GM18498 (cell line): Measurements from ENCODE around the gene PTPRE.
A peak's percentile ranks its signal among the peaks of the same experiment; 100 is the strongest.

ENCODE experiments used
- ATAC-seq: cut with Tn5 transposase; IDR thresholded peaks from one replicate; pipeline ENCODE4 v1.9.1; 2021; ENCODE audit warnings: mild to moderate bottlenecking, moderate library complexity; ENCODE audit not compliant: unreplicated experiment

The PTPRE gene

DNA sequence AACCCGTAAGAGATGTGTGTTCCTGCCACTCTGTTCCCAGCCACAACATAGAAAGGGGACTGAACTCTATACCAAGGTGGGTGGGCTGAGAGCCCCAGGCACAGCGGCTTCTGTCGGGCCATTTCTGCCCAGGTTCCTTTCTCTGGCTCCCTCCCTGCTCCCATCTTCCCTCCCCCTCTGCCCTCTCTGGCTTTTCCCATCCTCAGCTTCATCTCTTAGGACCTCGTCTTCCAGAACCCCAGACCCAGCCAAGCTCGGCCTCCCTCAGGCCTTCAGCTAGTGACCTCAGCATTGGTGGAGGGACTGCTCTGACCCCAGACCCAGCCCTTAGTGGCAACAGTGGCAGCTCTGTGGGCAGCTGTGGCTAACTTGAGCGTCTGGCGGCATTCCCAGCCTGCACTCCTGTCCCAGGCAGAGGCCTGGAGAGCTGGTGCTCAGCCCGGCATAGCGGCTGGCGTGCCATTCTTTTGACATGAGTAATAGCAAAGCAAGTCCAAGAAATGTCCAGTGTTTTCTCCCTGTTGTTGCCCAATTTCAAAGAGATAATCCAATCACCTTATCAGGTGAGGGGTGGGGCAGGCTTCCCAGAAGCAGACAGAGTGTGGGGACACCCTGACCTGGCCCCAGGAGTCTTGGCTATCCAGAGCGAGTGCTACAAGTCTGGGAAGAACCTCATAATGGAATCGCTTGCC lies 15.9 kb downstream of the PTPRE start:
- ATAC-seq: no peak

- ATAC-seq: no peak
Observed at GRCh38 chr10:127923646-127924045, 16.7 kb downstream of the PTPRE start.

- ATAC-seq: no peak
Observed at GRCh38 chr10:127925471-127926207, 18.7 kb downstream of the PTPRE start.

DNA sequence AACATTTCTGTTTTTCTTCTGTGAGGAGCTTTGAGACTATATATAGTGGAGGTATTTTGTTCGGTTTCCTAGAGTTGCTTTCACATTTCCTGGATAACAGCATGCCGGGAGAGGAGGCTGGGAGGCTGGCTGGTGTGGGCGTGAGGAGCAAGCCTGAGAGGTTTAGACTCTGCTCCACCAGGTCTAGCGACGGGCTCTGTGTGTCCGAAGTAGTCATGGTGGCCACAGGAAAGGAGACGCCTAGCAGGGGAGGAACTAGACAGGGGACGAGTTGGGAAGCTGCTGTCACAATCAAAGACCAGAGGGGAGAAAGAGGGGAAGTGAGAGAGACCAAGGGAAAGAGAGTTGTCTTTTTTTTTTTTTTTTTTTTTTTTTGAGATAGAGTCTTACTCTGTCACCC lies 19.6 kb downstream of the PTPRE start:
- ATAC-seq: no peak

DNA sequence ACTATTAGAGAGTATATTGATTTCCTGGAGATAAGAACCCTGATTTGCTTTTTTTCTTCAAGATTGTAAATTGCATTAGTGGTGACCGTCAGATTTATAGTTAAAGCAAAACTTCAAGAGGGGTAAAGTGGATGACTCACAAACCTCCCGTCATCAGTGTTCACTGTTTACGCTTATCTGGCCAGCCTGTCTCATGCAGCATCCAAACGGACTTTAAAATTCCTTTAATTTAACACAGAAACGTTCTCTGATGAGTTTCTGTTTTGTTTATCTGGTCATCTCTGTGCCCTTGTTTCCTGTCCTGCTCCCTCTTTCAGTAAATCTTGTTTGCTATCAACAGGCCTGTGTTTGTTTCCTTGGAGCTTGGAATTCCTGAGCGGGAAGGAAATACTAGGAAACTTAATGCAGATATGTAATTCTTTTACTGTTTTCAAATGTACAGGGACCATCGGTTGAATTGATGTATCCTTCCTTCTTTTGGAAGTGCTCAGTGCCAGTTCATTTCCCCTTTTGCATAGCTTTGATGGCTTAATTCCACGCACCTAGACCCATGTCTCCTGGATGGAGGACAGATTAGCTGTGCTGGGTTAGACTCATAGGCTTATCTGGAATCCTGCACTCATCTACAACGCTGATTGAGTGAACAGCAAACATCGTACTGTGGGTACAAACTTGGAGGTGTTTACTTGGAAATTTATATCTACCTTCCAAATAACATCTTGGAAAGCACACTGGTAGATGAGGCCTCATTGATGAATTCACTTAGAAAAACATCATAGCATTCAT lies 21.3 kb downstream of the PTPRE start:
- ATAC-seq: no peak

DNA sequence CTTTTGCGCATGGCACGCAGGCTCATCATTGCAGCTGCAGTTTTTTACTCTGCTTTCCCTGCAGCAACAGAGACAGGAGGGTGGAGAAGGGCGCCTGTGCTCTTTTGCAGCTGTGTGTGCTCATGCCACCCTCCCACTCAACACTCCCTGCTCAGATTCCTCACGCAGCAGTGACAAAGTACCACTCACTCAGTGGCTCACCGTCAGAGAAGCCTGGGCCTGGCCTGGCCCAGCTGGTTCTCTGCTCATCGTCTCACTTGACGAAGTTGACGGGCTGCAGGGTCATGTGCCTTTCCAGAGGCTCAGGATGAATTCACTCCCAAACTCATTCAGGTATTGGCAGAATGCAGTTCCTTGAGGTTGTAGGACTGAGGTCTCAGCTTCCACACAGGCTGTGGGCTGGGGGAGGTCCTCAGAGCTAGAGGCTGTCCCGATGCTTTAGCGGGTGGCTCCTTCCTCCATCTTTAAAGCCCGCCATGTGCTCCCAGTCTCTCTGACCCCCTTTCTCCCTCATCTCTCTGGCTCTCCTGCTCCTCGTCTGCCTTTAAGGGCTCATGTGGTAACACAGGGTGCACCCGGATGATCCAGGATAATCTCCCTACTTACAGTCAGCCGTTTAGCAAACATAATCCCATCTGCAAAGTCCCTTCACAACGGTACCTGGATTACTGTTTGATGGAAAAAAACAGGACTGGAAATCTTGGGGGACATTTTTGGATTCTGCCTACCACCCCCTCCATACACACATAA lies 25.8 kb downstream of the PTPRE start:
- no peak for ATAC-seq

GRCh38 chr10:127933271-127933670 lies 26.4 kb downstream of the PTPRE start:
- ATAC-seq: no peak

GRCh38 chr10:127934383-127934782 lies 27.5 kb downstream of the PTPRE start:
- no peak for ATAC-seq

DNA sequence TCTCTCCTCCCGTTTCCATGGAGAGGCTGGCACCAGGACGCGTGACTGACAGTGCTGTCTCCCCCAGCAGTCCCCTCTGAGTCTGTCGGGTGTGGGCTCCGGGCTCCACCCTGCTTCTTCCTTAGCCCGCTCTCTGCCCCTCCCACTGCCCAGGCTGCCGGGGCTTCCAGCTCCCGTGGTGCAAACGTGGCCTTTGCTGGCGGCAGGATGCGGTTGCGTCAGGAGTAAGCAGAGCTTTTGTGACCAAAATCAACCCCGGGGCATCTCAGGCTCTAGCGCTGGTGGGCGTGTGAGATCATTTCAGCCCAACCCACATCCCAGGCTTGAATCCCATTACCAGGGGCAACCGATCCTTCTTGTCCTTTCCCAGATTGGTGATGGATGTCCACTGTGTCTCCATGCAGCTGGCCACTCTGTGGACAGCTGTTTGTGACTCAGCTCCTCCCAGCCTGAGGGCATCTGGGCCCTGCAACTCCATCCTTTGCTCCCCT lies 28.2 kb downstream of the PTPRE start:
- ATAC-seq: no peak

GRCh38 chr10:127937069-127937468 lies 30.2 kb downstream of the PTPRE start:
- no peak for ATAC-seq

DNA sequence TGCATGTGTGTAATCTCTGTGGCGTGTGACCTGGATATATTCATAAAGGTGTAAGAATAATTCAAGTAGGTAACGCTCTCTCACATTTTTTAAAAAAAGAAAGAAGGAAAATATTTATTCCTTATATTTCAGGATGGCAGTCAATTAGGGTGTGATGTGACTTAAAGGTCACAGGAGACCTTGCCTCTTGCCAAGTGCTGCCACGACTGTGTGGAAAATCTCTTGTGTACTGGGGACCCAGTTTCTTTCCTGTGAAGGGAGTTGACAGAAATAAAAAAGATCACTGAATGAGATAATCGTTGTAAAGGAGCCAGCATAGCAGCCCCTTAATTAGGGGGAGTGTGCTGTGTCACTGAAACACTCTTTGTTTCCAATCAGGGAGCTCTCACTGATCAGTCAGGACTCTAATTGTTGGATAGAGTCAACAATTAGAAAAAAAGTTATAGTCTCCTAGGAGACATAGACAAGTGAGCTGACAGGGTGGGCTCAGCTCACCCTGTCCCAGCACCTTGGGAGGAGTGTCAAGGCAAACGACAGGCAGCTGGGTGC lies 31.1 kb downstream of the PTPRE start:
- no peak for ATAC-seq

- ATAC-seq: no peak
Observed at GRCh38 chr10:127939786-127940330, 33.0 kb downstream of the PTPRE start.

DNA sequence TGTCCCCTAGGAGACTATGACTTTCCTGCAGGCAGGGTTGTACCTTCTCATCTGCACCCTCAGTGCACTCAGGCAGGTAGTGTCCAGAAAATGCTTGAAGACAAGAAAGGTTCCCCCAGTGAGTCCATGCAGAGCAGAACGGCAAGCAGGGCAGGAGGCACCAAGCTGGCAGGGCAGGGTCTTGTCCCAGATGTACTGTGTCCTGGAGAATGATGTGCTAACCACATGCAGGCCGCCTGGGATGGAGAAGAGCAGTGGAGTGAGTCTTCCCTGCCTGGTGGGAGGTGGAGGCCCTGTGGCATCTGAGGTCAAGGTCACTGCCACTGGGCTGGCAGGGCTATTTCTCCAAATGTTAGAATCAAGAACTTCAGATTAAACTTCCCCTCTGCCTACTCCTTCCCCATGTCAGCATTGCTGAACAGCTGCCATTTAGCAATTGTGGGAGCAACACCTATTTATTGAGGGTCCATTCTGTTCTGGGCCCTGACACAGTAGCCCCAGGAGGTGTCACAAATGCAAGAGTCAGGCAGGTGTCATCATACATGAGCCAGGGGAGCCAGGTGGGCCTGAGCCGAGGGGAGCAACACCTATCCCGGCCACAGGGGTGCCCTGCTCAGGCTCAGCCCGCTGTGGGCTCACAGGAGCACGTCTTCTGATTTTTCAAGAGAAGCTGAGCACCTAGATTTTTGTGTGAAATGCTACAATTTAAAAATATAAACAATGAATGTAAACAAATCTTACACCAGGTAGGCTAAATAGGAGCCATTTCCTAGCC lies 34.1 kb downstream of the PTPRE start:
- ATAC-seq: no peak

- no peak for ATAC-seq
Observed at GRCh38 chr10:127942811-127943210, 35.9 kb downstream of the PTPRE start.

DNA sequence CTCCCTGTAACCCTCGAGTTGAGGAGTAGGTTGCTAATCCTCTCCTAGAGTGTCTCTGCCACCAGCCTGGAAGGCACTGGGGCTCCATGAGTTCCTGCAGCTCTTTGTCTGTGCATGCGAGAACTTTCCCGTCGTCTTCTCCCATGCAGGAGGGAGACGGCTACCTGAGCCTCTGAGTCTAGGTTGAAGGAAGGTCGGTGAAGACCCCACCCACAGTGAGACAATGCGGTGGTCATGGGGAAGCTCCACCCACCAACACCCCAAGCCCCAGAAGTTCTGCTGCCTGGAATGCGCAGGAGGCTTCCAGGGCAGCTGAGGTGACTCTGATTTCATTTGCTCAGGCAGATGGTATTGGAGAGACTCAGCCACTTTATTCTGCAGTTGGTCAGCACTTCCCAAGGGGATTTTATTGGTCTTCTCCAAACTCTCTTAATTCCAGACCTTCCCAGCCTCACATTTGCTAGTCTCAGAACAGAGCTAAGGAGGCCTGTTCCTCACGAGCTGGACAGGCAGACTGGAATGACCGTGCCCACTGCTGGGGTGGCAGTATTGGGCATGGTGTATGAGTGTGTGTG lies 36.5 kb downstream of the PTPRE start:
- no peak for ATAC-seq

GRCh38 chr10:127944256-127944655 lies 37.4 kb downstream of the PTPRE start:
- ATAC-seq: no peak

DNA sequence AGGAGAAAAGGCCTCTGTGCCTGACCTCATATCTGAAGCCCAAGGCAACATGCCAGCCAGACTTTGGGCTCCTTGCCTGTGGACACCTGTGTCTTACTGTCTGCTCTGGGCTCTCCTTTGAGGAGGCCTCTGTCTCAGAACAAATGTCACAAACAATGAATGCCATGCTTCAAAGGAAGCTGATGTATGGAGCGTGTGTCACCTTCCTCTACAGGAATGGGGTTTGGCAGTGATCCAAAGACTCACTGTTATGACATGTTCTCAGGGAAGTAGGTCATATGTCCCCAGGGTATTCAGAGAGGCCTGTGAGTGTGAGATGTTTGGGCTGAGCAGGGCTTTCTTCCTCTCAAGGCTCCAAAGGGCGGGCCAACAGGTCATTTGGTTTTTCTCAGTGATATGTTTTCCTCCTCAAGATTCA lies 38.4 kb downstream of the PTPRE start:
- peak; percentile 58 for ATAC-seq

DNA sequence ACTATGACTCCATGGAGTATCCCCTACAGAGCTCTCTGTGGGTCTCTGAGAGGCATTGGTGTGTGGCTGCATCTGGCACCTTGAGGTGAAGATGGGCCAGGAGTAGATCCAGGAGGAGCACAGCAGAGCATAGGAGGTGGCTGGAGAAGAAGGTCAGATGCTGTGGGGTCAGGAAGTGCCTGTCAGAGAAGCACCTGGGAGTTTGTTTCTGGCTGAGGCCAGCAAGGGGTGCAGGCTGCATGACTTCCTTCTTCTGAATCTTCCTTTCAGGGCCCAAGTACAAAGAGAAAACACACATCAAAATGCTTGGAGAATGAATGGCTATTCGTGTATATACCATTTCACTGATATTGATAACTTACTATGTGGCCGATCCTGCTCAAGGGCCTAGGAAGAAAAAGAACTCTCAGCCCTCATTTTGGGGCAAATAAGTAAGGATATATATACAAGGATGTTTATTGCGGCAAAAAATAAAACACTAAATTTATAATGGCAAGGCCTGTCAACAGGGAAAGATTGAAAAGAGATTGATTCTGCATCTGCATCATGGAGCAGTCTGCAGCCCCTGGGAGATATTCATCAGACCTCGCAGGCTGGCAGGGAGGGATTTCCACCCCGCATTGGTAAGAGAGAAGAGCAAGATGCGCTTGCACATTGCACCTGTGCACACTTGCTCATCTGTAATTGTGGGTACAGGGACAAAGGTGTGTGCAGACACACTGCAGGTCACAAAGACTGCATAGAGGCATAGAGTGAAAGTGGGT lies 39.2 kb downstream of the PTPRE start:
- no peak for ATAC-seq
